Non-pigmented ciliary epithelial cell (primary cell): Measurements from ENCODE around the gene ABHD16A.
A peak's percentile ranks its signal among the peaks of the same experiment; 100 is the strongest.

Source experiments
- DNase-seq: peaks from one replicate; pipeline ENCODE4 v3.0.0-alpha.2; 2010; ENCODE audit warnings: low read depth

Gene ABHD16A

GRCh38 chr6:31689249-31690110 is 13.6 kb downstream of the ABHD16A start:
- no peak for DNase-seq

- DNase-seq = no peak
These were observed 15.0 kb downstream of the ABHD16A start for GRCh38 chr6:31687860-31688693.

- DNase-seq = no peak
These were observed 15.8 kb downstream of the ABHD16A start for GRCh38 chr6:31687321-31687720.

DNA sequence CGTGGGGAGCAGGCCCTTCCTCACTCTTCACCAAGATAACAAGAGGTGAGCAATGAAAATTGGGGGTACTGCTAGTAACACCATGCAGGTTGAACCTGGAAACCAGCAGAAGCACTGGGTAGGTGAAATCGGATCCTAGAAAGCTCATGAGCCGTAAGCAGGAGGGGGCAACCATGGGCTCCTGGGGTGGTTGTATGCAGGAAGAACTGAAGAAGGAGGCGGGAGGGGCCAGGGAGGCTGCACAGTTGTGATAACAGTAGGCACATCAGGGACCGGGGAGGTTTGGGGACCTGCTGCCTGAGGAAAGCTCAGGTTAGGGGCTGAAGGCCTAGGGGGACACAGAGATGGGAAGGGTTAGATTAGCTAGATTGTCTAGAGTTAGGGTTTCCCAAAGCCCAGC is 16.6 kb downstream of the ABHD16A start:
- DNase-seq = no peak

- DNase-seq = no peak
These were observed 19.5 kb downstream of the ABHD16A start for GRCh38 chr6:31683591-31683990.

- DNase-seq = no peak
These were observed 21.9 kb downstream of the ABHD16A start for GRCh38 chr6:31681135-31681671.

DNA sequence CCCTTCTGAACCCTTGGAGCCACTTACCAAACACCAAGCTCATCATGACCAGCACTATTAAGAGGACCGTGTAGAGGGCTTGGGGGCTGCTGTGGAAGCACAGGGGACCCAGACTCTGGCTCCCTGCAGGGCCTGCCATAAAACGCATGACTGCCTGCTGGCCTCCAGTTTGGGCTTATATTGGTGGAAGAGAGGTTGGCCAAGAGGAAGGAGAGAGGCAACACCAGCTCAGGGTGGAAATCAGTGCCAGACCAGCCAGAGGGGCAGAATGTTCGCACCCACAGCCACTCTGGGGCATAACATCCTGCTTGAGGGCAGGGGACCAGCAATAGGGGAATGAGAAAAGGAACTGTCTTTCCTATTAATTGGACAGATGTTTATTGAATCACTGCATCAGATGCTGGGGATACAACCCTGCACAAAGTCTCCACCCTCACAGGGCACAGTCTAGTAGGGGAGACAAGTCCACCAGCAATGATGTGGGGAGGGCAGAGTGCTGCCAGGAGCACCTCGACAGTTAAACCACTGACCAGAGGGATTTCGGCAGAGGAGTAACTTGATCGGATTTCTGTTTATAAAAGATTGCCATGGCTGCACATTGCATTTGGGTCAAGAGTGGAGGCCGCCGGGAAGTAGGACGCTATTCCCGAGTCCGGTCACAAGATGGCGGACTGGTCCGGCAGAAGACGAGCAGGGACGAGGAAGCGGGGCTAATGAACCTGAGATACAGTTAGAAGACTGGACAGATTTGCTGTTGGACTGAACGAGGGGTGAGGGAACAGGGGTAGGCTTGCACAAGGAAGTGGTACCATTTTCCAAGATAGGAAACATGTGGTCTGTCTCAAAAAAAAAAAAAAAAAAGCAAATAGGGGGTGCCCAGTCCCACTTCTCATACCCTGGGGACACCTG is 22.6 kb downstream of the ABHD16A start, which contains the start of gene LY6G5C:
TSS of gene LY6G5C (minus strand) at position 842 of the 909 bp plus-strand sequence. CDS start at position 148, 694 bp downstream.
- DNase-seq = peak; percentile 74

GRCh38 chr6:31677955-31678354 is 25.2 kb downstream of the ABHD16A start:
- no peak for DNase-seq

- DNase-seq = no peak
These were observed 26.2 kb downstream of the ABHD16A start for GRCh38 chr6:31676904-31677303.

GRCh38 chr6:31676322-31676903 is 26.7 kb downstream of the ABHD16A start:
- no peak for DNase-seq

DNA sequence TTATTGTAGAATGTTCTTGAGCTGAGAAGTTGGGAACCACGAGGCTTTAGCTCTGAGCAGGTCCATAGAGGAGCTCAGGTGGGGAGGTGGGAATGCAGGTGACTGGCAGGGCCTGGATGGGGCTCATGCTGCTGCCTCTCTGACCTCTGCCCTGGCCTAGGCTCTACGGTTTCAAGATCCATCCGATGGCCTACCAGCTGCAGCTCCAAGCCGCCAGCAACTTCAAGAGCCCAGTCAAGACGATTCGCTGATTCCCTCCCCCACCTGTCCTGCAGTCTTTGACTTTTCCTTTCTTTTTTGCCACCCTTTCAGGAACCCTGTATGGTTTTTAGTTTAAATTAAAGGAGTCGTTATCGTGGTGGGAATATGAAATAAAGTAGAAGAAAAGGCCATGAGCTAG is 33.4 kb downstream of the ABHD16A start, which contains the start of gene LY6G5B:
TSS of gene LY6G5B (plus strand) at position 301 of the 400 bp plus-strand sequence. CDS start 975 bp downstream, outside the sequence.
- no peak for DNase-seq

DNA sequence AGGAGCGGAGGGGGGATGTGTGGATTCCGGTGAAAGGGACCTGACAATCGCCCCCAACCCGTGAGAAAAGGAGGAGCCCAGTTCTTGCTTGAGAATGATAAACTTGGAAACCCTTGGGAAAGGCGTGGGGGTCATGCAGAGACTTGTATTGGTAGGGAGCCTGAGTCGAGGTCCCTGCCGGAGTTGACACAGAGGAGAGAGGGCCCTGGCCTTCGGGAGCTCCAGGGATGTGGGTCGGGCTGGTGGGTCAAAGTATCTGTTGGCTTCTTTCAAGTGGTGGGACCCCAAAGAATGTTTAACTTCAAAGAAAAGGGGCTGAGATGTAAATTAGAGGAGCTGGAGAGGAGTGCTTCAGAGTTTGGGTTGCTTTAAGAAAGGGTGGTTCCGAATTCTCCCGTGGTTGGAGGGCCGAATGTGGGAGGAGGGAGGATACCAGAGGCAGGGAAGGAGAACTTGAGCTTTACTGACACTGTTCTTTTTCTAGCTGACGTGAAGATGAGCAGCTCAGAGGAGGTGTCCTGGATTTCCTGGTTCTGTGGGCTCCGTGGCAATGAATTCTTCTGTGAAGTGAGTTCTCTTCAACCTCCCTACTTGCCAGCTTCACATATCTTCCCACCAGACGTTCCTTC is 36.7 kb downstream of the ABHD16A start:
- no peak for DNase-seq

DNA sequence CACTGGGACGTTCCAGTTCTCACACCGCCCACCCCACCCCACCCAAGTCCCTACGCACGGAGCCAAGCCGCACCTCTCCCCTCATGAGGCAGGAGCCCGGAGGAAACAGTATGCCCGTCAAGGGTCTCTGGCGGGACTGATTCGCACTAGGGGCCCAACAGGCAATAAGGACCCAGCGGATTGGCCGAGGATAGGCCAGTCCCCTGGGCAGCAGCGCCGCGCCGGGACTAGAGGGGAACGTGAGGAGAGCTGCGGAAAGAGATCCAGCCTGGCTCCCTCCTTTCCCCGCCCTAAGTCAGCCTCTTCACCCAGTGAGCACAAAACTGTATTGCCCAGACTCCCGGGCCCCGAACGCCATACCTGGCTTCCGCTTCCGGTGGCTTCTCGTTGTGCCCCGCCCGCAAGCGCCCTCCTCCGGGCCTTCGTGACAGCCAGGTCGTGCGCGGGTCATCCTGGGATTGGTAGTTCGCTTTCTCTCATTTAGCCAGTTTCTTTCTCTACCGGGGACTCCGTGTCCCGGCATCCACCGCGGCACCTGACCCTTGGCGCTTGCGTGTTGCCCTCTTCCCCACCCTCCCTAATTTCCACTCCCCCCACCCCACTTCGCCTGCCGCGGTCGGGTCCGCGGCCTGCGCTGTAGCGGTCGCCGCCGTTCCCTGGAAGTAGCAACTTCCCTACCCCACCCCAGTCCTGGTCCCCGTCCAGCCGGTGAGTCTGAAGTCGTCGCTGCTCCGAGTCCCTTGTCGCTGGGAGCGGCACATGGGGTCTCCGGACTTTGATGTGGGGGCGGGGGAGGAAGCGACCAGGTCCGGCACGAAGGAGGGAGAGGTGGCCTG is 37.4 kb downstream of the ABHD16A start, which contains the start of gene CSNK2B:
TSS of gene CSNK2B (plus strand) at position 580 of the 836 bp plus-strand sequence. CDS start 752 bp downstream, outside the sequence.
- peak; percentile 82 for DNase-seq

DNA sequence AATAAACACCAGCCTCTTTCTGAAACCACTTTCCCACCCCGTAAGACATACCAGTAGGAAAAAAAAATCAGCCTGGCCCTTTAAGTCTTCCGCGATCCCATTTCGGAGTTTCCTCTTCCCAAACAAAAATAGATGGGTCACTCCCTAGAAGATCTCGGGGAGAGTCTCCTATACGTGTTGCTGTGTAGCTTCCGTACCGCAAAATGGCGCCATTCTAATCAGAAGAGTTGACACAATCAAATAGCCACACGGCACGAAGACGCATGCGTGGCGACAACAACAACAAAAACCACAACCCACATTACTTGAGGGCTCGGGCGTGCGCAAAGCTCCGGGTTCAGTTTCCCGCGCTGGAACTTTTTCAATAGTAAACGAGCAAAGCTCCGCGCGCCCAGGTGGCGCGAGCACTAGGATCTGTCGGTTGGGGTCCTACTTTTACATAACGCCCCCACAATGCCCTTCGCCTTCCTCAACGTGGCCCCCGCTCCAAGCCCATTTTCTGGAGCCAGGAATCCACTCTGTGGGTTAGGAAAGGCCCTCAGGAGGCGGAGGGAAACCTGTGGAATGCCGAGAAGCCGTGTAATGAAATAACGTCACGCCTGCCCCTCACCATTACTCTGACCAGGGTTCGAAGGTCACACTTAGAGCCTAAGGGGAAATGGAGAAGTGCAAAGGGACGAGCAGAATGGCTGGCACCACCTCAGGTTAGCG is 38.2 kb downstream of the ABHD16A start, which contains the start of gene GPANK1:
TSS of gene GPANK1 (minus strand) at position 208 of the 711 bp plus-strand sequence. CDS start 519 bp downstream, outside the sequence.
- peak; percentile 79 for DNase-seq

- DNase-seq = peak; percentile 53
These were observed 38.9 kb downstream of the ABHD16A start for GRCh38 chr6:31663961-31664789.

DNA sequence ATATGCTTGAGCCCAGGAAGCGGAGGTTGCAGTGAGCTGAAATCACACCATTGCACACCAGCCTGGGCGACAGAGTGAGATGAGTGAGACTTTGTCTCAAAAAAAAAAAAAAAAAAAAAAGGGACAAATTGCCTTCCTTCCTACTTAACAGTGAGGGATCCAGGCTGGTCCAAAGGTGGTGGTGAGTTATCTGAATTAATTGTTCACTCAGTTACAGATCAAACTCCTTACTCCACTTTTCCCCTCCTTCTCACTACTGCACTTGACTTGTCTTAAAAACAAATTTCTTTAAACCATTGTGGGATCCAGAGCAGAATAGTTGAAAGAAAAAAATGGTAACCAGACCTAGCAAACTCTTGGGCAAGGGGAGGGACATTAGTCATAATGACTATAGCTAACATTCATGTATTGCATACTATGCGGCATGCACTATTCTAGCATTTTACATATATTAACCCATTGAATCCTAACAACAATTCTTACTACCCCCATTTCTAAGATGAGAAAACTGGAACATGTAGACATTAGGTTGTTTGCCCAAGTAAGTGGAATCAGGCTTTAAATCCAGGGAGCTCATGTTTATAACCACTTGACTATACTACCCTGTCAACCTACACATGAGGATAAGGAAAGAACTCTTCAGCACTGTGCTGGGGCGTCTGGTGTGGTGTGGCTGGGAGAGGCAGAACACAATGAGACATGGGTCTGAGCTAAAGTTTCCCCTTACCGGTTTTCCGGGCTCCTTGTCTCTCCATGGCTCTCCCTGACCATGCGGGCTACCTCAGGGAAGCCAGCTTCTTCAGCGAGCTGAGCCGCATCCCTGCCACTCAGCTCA is 39.8 kb downstream of the ABHD16A start:
- no peak for DNase-seq
